HEK293T (cell line): ENCODE data around the gene IQCC.

ENCODE experiments used
- ELF4 ChIP-seq: fragments of 450-650 bp; IDR thresholded peaks from 2 replicates; pipeline ENCODE4 v1.6.1; 2017; ENCODE audit warnings: antibody characterized with exemption
- FOXA1 ChIP-seq: fragments of 450-650 bp; IDR thresholded peaks from 2 replicates; pipeline ENCODE4 v1.6.1; 2016; ENCODE audit warnings: mild to moderate bottlenecking
- FOXM1 ChIP-seq: fragments of 450-650 bp; IDR thresholded peaks from 2 replicates; pipeline ENCODE4 v1.6.1; 2017; ENCODE audit warnings: mild to moderate bottlenecking, borderline replicate concordance
- HDGF ChIP-seq: fragments of 450-650 bp; IDR thresholded peaks from 2 replicates; pipeline ENCODE4 v1.6.1; 2017; ENCODE audit warnings: antibody characterized with exemption, borderline replicate concordance
- SP1 ChIP-seq: fragments of 450-650 bp; IDR thresholded peaks from 2 replicates; pipeline ENCODE4 v1.6.1; 2017
- SUZ12 ChIP-seq: fragments of 450-650 bp; IDR thresholded peaks from 2 replicates; pipeline ENCODE4 v1.6.1; 2016; ENCODE audit warnings: mild to moderate bottlenecking

- TF ChIP-seq SP1: no peak
- no peak for TF ChIP-seq HDGF
- no peak for TF ChIP-seq ELF4
- no peak for TF ChIP-seq FOXM1
- no peak for TF ChIP-seq FOXA1
- no peak for TF ChIP-seq SUZ12
These were observed 13.1 kb upstream of the IQCC start for GRCh38 chr1:32192220-32192948.
